Panc1 (cell line): ENCODE data around the gene GIN1. TPM values are rescaled to one million over a fixed set of nuclear protein-coding genes. Genes with fewer than 3 reads are reported as not detected.

Experiments
- ATAC-seq: fragments of 200-7000 bp; cut with Tn5 transposase; 2 replicates; pipeline ENCODE4 v1.9.1; 2020; ENCODE audit warnings: mild to moderate bottlenecking, moderate library complexity
- BruUV-seq: library from RNA; stranded (reverse); fragments of 400-500 nt; replicated peaks from 2 replicates; lab custom pipeline; 2021; lab: Mats Ljungman, UMichigan
- CTCF ChIA-PET: fragments of 300-600 bp; sonication (Branson Sonifier 250); formaldehyde crosslinking; loops from one replicate; lab custom pipeline; 2022; ENCODE audit warnings: antibody characterized with exemption; lab: Charles Lee
- POLR2A ChIA-PET: fragments of 300-600 bp; sonication (Branson Sonifier 250); formaldehyde crosslinking; loops from one replicate; lab custom pipeline; 2022; ENCODE audit warnings: antibody characterized with exemption; lab: Charles Lee
- DNase-seq: peaks from one replicate; pipeline ENCODE4 v3.0.0-alpha.2; 2010; ENCODE audit warnings: low read depth, low spot score
- H3K27ac ChIP-seq: 2 replicates; pipeline ENCODE4 v1.5.1; 2011; ENCODE audit warnings: mild to moderate bottlenecking, low read length, inconsistent platforms
- H3K27me3 ChIP-seq: fragments of 200-500 bp; sonication (Bioruptor generic); 2 replicates; pipeline ENCODE4 v1.6.0; 2014; ENCODE audit warnings: low read length, inconsistent platforms; ENCODE audit not compliant: control insufficient read depth, insufficient read depth
- H3K36me3 ChIP-seq: fragments of 200-500 bp; sonication (Bioruptor generic); 2 replicates; pipeline ENCODE4 v1.5.1; 2014; ENCODE audit warnings: inconsistent platforms, mild to moderate bottlenecking, low read length, moderate library complexity; ENCODE audit not compliant: control insufficient read depth, insufficient read depth
- H3K4me1 ChIP-seq: 2 replicates; pipeline ENCODE4 v1.5.1; 2011; ENCODE audit warnings: inconsistent platforms, mild to moderate bottlenecking, low read length, moderate library complexity; ENCODE audit not compliant: control insufficient read depth, insufficient read depth
- H3K4me3 ChIP-seq, 2 experiments: 2 replicates each; pipeline ENCODE4 v1.5.1; 2011 to 2012; ENCODE audit warnings: low read depth in 2 of 2, low read length in 2 of 2, mild to moderate bottlenecking in 2 of 2, inconsistent platforms in 1 of 2, moderate library complexity in 1 of 2
- H3K9me3 ChIP-seq: fragments of 200-500 bp; sonication (Bioruptor generic); 2 replicates; pipeline ENCODE4 v1.5.1; 2014; ENCODE audit warnings: low read depth, mild to moderate bottlenecking, inconsistent platforms, low read length, moderate library complexity; ENCODE audit not compliant: control insufficient read depth, insufficient read depth
- CTCF ChIP-seq: fragments of 450-650 bp; IDR thresholded peaks from 2 replicates; pipeline ENCODE4 v1.5.1; 2017; ENCODE audit warnings: mild to moderate bottlenecking
- POLR2AphosphoS5 ChIP-seq: IDR thresholded peaks from 2 replicates; pipeline ENCODE4 v1.6.1; 2012; ENCODE audit warnings: mild to moderate bottlenecking, low read depth, low read length, moderate library complexity
- REST ChIP-seq, 2 experiments: IDR thresholded peaks; 2 replicates each; pipeline ENCODE4 v1.6.1; 2011 to 2012; ENCODE audit warnings: low read depth in 2 of 2, control low read depth in 1 of 2, low read length in 1 of 2, mild to moderate bottlenecking in 1 of 2, moderate library complexity in 1 of 2; ENCODE audit not compliant: insufficient read depth in 1 of 2
- SIN3A ChIP-seq: IDR thresholded peaks from 2 replicates; pipeline ENCODE4 v1.6.1; 2012; ENCODE audit warnings: low read depth, mild to moderate bottlenecking, low read length, moderate library complexity, borderline replicate concordance; ENCODE audit not compliant: insufficient read depth
- TCF7L2 ChIP-seq: IDR thresholded peaks from 2 replicates; pipeline ENCODE4 v1.6.1; 2011; ENCODE audit warnings: mild to moderate bottlenecking, low read depth, low read length, inconsistent platforms
- in situ Hi-C: cut with HindIII; loops from 2 replicates; pipeline ENCODE4 v1.10.0; 2016; ENCODE audit warnings: low sequenced_read_pairs, low pct_unique_long_range_greater_than_20kb
- intact Hi-C: fragments of 100-400 bp; cut with micrococcal nuclease; formaldehyde crosslinking; loops from one replicate; pipeline ENCODE4 v1.10.0; 2022; ENCODE audit not compliant: unreplicated experiment
- total RNA-seq: library from RNA; stranded (reverse); gene quantifications from one replicate; pipeline ENCODE4 v1.2.1, GENCODE V29; 2021; ENCODE audit not compliant: unreplicated experiment

GIN1 gene
- total RNA-seq, 1 experiment from 2014 or later, result 4.5 TPM

DNA sequence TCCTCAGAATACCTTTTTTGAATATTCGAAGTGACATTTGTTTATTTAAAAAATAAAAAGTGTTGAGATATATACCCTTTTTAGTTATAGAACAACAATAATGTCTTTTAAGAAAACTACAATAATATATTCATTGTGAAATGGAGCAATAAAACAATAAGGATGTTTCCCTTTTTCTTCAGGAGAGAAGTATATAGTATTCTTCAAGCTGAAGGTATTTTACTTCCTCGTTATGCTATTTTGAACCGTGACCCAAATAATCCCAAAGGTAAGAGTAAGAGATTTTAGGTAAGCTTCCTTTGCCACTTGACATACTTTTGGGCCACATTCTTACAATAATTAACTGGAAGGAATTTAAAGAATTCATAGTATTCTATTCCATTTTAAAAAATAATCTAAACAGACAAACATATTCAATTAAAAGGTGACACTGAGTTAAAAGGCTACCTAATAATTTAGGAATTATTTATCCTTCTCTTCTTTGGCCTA lies 18.3 kb upstream of the GIN1 start:
- ChIA-PET CTCF (no interaction called here), POLR2A (no interaction called here)
- peaks cover 5% of the 10 kb centered on the region for H3K36me3 ChIP-seq
- no TSS peak for BruUV-seq
- no peak for ATAC-seq
- H3K9me3 ChIP-seq, result no peaks in the 10 kb centered on the region
- intact Hi-C loops (loop anchor here (2.0 to 10.0 kb wide), 4 partner anchors 97 to 553 kb away; no protein-coding TSS in a partner anchor), in situ Hi-C loops (no loop called here)
- TF ChIP-seq REST (IDR thresholded peaks at IDR 0.05; ENCODE audit: insufficient read depth in 1 of 2, low read depth in 2 of 2, low read length in 1 of 2) (no peak), POLR2AphosphoS5 (no peak), CTCF (no peak), SIN3A (no peak), TCF7L2 (no peak)
- H3K4me1 ChIP-seq, result no peaks in the 10 kb centered on the region
- no peak overlapping the region for H3K27ac ChIP-seq
- no peaks in the 10 kb centered on the region for H3K27me3 ChIP-seq
- DNase-seq, result no peak
- H3K4me3 ChIP-seq, result no peak overlapping the region

DNA sequence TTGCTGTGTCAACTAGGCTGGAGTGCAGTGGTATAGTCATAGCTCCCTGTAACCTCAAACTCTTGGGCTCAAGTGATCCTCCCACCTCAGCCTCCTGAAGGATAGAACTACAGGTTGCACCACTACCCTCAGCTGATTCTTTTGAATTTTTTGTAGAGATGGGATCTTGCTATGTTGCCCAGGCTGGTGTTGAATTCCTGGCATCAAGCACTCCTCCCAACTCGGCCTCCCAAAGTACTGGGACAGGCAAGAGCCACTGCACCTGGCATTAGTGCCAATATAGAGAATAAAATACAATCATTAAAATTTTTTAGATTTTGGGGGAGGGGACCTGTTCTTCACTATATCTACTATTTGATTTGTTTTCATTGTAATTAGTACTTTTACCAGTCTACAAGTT lies 15.5 kb upstream of the GIN1 start:
- POLR2A ChIA-PET, result no interaction called here
- no peak for ATAC-seq
- Histone ChIP-seq H3K27ac (no peak overlapping the region), H3K4me1 (no peaks in the 10 kb centered on the region), H3K4me3 (no peak overlapping the region), H3K36me3 (peaks cover 5% of the 10 kb centered on the region), H3K9me3 (no peaks in the 10 kb centered on the region), H3K27me3 (no peaks in the 10 kb centered on the region)
- no peak for DNase-seq
- in situ Hi-C loops (no loop called here), intact Hi-C loops (loop anchor here (5.0 to 10.0 kb wide), 3 partner anchors 161 to 551 kb away; no protein-coding TSS in a partner anchor)
- BruUV-seq, result no TSS peak
- TF ChIP-seq POLR2AphosphoS5 (no peak), TCF7L2 (no peak), REST (IDR thresholded peaks at IDR 0.05; ENCODE audit: insufficient read depth in 1 of 2, low read depth in 2 of 2, low read length in 1 of 2) (no peak), CTCF (no peak), SIN3A (no peak)
- CTCF ChIA-PET, result interaction anchor here (0.7 kb wide), 1 partner anchor 88 kb away, joined by 5 read pairs; no protein-coding TSS in a partner anchor
